Islet precursor cell (in vitro differentiated cells): ENCODE data around the gene SIGLEC11.
"Not testable (repeated sequence)": the region's sequence is repeated elsewhere in the genome, so short reads cannot be mapped to it uniquely, and the experiment has no call there.

Source experiments
- DNase-seq: peaks from one replicate; pipeline ENCODE4 v3.0.0-alpha.2; 2018

The SIGLEC11 gene

DNA sequence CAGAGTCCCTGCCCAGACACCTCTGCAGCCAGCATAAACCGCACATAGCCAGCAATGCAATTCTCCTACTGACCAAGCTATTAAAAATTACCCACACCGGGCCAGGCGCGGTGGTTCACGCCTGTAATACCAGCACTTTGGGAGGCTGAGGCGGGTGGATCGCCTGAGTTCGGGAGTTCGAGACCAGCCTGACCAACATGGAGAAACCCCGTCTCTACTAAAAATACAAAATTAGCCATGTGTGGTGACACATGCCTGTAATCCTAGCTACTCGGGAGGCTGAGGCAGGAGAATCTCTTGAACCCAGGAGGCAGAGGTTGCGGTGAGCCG lies 36.1 kb downstream of the SIGLEC11 start:
- not testable (repeated sequence) for DNase-seq

DNA sequence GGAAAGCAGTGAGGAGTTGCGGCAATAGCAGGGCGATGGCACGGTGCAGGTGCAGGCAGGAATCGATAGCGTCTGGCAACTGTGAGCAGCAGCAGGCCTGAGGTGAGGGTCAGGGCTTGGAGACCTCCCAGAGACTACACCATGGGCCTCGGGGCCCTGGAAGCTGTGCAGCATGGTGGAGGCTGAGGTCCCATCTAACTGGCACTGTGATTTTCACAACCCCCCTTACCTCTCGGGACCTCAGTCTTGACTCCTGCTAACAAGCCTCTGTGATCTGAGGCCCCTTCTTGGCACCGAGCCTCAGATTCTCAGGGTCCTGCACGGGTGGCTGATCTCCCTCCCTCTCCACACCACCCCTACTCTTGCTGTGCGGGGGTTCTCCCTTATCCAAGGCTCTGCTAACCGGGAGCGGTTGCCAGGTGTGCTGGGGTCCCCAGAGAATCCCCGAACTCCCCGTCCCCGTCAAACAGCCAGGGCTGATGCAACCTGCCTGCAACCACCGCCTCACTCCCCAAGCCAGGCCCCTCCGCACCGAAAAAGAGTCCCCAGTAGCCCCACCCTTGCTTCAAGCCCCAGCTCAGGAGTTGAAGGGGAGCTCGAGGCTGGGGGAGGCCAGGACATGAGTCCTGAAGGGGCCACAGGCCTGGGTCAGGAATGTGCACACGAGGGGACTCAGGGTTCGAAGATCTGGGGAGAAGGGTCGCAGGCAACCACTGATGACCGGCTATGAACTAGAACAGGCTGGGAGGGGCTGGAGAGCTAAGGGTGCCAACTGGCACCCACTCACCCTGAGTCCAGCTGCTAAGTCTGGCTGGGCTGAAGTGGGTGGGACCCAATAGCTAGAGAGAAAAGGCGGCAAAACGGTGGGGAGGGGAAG lies 36.7 kb downstream of the SIGLEC11 start:
- DNase-seq, result no peak

DNA sequence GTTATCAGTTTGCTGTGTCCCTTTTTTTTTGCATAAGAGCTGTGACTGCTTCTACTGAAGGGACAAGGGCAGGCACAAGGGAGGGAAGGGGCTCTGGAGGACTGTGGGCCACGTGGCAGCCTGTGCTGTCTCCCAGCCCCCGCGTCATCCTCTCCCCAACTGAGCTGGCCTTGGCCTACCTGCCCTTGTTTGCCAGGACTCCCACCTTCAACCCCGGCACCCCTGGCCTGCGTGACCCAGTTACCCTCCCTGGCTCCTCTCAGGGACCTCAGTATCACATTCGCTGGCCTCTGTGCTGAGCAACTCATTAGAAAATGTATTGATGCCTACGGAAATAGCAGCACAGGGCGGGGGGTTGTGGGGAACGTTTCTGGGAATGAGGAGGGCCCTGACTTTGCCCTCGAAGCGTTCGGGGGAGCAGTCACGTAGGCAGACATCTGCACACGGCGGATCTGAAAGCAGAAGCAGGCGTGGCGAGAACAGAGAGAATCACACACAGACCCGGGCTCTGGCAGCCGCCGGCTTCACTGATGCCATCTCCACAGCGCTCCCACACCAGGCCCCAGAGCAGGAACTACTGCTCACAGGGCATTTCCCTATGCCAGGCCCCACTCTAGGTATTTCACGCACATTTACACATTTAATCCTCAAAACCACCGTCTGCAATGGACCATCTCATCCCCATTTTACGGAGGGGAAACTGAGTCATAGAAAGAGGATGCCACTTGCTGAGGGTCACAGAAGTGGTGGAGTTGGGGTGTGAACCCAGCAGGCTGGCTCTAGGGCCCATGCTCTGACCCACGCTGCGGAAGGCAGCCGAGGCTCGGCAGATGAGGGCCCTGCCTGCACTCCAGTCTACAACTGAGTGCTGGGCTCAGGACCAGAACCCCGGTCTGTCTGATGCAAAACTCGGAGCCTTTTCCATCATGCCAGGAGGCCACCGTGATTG lies 37.6 kb downstream of the SIGLEC11 start:
- no peak for DNase-seq

DNA sequence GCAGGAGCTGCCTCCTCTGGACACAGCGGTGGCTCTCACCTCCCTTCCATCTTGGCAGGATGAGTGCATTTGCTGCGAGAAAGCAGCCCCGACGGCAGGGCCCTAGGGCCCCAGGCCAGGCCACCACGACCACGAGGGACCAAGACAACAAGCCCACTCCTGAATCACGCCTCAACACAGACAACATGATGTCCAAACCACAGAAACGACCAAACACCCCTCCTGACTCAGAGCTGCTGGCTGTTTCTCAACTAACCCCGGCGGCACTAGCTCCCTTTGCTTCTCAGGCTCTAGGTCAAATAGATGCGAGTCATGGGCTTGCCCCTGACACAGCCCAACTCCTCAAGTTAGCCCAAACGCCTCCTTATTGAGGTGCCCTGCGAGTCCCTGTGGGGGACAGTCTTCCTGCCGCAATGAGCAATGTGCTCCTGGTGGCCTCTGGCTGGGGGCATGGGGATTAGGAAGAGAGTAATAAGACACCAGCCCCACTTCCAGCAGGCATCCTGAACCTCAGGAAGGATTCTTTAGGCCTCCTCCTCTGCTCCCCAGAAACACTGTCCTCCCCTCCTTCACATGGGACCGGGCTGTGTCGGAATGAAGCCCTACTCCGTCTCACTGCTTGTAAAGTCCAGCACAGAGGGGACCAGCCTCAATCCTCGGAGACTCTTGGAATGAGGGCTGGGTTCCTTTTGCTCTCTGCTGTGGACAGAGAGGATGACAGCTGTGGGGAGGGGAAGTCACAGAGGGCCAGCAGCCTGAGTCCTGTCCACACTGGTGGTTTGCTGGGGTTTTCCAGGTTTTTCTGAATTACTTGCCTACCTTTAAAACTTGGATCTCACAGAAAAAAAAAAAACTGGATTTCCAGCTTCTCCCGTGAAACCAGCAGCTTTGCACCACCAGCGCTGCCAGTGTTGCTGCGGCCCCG lies 38.8 kb downstream of the SIGLEC11 start:
- DNase-seq, result no peak

DNA sequence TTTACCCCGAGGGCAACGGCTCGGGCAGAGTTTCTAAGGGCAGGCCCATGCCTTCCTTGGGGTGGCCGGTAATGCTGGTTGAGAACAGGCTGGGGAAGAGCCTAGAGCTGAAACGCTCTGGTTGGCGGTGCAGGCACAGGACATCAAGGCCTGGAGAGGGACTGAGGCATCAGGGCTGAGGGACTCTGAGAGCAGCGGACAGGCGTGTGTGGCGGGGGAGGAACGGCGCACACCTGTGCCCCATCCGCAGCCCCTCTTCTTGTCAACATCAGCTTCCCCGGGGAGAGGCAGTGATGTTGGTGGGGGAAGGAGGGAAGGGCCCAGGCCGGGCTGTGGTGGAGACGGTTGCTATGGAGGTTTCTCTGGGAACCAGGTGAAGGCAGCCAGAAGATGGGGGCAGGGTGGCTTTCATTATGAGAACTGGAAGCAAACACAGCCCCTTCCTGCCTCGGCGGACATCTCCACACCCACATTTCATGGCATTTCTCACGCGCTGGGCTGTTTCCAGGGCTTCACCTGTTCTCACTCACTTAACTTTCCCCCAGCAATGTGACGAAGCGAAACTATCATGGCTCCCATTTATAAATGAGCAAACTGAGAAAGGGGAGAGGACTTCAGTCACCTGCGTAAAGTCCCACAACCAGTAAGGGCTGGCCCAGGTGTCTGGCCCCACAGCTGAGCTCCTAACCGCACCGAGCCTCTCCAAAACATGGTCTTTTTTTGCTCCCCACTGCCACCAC lies 40.2 kb downstream of the SIGLEC11 start:
- DNase-seq, result no peak

DNA sequence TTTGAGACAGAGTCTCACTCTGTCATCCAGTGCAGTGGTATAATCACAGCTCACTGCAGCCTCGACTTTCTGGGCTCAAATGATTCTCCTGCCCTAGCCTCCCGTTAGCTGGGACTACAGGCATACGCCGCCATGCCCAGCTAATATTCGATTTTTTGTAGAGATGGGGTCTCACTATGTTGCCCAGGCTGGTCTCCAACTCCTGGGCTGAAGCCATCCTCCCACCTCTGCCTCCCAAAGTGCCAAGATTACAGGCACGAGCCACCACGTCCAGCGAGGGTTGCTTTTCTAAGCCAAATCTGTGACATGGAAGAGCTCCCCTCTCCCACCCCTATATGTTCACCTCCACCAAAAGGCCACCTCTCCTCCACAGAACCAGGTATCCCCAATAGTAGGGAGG lies 42.9 kb downstream of the SIGLEC11 start:
- no peak for DNase-seq

DNA sequence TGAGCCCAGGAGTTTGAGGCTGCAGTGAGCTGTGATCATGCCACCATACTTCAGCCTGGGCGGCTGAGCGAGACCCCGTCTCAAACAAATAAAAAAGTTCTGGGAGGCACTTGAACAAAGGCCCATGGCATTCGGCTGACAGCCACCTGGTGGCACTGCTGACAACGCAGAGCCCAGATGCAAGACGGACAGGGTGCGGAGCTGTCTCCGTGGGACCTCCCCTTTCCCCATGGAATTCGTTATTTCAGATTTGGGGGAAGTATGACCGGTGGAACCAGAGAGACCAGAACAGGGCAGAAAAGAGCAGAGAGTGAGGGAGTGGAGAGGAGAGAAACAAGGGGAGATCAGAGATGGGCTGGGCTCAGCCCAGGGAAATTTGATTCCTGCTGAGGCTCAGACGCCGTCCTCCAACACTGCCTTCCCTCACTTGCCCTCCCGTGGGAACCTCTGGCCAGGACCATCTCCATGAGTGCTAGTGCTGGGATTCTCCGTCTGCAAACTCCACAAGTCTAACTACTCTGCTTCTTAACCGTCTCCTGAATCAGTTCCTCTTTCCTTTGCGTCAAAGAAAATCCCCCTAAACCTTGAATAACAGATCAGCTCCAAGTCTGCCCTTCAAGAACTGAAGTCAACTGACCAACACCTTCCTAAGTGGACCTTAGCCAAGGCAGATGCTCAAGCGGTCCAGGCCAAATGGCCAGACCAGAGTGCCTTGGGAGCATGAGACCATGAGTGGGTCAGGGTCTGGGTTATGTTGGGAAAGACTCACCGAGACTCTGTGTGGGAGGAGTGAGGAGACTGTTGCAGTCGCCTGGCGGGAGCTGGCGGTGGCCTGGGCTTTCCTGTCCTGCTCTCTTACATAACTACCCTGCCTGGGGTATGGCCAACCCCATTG lies 43.9 kb downstream of the SIGLEC11 start:
- DNase-seq, result no peak

DNA sequence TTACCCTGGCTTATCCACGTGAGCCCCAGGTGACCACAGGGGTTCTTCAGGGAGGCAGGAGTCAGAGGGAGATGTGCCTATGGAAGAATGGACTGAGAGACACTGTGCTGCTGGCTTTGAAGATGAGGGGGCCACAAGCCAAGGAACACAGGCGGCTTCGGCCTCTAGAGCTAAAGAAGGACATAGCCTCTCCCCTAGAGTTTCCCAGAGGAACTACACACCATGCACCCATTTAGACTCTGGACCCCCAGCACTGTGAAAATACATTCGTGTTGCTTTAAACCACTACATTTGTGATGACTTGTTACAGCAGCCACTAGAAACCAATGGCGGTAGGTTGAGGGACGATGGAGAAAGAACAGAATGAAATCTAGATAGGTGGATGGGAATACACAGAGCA lies 45.7 kb downstream of the SIGLEC11 start:
- no peak for DNase-seq

DNA sequence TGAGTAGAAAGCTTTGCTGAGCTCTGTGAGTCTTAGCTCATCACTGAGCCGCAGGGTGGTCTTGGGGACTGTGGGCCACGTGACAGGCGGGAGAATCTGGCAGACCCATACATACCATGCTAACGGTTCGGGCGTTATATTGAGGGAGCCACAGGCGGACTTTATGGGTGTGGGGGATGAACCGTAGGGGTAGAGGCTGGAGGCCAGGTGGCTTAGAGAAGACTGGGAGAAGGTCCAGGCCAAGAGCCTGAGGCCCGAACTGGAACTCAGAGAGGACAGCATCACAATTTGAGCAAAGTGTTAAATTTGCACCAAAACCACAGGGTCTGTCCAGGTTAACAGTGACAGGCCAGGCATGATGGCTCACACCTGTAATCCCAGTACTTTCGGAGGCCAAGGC lies 47.3 kb downstream of the SIGLEC11 start:
- DNase-seq, result no peak

DNA sequence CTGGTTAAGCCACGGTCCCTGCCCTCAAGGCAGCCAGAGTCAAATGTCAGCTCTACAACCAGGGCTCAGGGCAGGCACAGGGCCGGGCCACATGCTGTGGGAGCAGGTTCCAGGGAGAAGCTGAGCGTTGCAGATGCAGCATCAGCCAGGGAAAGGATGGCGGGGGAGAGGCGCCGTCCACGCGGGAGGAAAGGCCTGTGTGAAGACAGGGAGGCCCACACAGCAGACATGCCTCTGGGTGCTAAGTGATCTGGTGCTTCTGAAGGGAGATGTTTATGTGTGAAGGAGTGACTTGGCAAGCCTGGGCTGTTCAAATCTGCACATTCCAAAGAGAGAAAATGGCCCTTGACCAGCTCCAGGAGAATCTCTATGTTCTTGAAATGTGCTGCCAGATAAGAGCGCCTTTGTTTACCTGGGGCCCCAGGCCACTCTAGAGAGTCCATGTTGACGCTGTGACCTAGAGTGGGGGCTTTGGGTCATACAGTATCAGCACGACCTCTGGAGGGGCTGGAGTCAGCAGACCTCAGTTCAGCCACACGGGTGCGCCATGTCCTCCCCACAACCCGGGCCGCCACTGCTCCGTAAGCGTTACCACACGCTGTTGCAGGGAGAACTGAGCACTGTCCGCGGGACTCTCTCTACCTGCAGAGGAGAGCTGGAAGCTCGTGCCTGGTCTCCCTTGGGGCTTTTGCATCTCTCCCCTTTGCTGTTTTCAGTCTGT lies 47.8 kb downstream of the SIGLEC11 start:
- DNase-seq, result peak; percentile 71

DNA sequence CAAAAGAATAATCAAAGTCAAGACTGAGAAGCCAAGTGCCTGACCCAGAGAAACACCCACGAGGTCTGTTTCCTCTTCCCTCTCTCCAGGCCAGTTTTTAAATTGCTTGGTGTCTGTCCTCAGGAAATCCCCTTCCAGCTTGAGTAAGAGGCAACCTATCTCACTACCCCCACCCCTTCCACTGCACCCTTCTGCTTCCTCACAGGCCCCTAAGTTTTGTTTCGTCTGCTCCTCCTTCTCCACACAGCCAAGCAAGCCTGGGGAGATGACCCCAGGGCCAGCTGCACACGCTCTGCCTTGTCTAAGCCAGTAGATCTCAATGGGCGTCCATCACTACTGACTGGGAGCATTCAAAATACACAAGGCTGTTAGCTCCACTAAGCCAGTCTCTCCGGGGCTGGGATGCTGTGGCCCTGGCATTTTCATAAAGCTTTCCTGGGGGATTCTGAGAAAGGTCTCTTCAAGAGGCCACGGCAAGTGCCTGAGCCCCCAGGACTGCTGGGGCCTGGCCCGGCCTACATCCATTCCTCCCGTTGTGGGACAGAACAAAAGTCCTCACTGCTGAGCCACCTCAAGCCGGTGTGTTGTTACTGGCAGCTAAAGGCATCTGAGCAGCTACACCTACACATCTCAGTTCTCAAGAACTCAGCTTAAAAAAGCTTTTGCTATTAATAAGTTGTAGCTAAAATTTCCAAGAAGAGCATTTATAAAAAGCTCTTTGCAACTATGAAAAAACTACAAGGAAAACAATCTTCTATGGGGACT lies 49.4 kb downstream of the SIGLEC11 start:
- DNase-seq, result no peak

DNA sequence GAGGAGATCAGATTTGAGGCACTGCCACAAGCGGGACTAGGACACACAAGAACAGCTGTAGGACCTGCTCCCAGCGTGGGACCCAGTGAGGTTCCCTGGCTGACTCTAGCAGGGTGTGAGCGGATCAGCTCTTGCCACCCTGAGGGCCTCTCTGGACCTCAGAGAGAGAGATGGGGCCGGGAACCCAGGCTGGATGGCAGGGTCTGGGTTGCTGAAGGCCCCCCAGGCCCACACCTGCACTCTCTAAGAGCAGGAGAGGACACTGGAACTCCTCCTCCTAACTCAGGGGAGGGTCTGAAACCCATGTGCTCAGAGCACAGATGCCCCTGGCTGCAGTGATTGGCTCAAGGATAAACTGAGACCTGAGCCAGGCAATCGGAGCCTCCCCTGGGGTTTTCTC lies 50.8 kb downstream of the SIGLEC11 start:
- no peak for DNase-seq

DNA sequence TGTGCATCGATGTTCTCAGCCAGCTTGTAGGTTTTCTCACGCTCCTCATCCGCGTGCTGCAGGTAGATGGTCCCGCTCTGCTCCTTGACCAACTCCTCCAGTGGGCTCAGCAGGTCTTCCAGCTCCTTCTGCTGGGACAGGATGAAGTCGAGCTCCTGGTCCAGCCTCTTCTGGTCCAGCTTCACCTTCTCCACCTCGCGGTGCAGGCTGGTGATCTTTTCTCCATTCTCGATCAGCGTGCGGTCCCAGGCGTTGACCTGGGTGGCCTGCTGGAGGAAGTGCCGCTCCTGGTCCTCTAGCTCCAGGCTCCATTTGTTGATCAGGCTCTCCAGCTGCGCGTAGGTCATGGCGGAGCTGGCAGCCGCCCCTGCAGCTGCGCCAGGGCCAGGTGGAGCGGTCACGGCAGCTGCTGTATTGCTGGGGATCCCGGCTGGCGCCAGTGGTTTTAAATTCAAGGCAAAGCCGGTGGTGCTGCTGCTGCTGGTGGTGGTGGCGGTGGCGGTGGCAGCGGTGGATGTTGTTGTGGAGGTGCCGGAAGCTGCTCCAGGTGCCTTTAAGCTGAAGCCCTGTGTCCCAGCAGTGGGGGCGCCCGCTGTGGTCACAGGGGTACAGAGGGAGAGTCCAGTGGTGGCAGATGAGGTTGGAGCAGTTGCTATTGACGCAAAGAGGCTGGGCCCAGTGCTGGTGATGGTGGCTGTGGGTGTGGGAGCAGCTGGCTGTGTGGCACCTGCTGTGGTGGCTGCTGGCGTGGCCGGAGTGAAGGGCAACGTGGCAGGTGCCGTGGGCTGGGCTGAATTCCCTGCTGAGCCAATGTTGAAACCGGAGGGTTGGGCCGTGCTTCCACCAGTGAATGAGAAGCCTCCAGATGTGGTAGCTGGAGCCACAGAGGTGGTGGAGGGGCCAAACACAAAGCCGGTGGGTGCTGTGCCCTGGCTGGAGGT lies 52.2 kb downstream of the SIGLEC11 start:
- DNase-seq, result no peak

DNA sequence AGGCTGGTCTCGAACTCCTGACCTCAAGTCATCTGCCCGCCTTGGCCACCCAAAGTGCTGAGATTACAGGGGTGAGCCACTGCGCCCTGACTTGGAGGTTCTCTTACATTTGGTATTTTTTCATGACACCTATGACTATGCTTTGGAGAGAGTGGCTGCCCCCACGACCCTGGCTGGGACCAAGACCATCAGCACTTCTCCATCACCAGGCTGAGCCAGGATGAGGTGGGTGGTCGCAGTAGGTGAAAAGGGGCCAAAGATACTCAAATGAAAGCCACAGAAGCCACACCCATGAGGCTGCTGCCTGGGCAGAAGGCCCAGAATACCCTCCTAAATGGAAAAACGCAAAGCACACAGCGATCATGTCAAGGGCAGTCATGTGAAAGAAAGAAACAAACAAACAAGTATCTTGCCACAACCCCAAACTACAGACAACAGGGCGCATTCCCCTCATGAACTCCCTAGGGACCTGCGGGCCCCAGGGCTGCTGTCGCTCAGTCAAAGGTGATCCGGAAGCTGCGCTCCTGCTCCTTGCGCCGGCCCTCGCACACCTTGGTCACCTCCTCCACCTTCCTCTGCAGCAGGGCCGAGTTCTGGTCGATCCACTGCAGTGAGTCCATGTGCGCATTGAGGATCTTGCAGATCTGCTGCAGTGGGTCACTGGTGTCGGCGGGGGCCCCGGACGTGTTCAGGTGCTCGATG lies 53.1 kb downstream of the SIGLEC11 start:
- DNase-seq, result no peak

DNA sequence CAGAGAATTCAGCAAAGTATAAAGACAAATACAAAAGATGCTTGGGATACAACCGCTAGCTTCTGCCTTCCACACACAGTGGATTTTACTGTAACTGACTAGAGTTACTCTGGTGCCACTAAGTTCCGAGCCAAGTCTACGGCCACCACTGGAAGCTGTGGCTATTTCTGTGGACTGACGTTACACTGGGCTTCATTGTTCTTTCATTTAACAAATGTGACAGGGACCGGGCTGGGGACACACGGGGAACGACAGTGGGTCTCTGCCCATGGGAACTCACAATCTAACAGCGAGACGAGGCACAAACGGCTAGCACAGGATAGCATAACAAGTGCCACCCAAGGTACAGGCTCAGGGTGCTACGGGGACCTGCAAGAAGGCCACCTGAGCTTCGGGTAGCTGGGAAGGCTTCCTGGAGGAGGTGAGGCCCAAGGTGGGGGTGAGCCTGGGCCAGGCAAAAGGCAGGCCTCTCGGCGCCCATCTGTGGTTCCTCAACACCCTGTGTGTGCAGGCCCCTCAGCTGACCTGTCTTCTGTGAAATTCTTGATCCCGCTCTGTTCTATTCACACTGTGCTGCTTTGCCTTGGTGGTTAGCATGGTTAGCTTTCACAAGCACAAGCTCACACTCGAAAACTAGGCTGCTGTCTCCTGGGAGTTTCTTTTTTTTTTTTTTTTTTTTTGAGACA lies 54.0 kb downstream of the SIGLEC11 start:
- DNase-seq, result no peak

DNA sequence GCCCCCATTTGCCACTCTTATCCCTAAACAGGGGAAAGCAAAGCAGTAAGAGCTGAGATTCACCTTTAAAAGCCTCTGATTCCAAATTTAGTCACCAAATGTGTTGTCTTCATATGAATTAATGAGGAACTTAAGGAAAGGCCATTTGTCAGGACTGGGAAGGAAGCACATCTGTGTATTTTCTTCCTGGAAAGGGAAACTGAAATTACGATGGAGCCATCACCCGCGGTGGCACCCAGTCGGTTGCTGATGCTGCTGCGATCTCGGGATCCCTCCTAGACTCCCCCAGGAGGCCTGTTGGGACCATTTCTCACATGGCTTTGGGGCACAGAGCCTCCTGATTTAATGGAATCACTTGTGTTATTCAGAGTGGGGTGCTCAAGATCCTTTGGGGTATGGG lies 56.8 kb downstream of the SIGLEC11 start:
- no peak for DNase-seq
